ENCODE results near the gene APOO. TPM values are rescaled to one million over a fixed set of nuclear protein-coding genes. Genes with fewer than 3 reads are reported as not detected.

The APOO gene
- total and polyA plus RNA-seq, 2 of the 13 experiments (the other 11 are each of a cell fraction or from before 2014, with no cell fraction given): 9.7 to 22.1 TPM

DNA sequence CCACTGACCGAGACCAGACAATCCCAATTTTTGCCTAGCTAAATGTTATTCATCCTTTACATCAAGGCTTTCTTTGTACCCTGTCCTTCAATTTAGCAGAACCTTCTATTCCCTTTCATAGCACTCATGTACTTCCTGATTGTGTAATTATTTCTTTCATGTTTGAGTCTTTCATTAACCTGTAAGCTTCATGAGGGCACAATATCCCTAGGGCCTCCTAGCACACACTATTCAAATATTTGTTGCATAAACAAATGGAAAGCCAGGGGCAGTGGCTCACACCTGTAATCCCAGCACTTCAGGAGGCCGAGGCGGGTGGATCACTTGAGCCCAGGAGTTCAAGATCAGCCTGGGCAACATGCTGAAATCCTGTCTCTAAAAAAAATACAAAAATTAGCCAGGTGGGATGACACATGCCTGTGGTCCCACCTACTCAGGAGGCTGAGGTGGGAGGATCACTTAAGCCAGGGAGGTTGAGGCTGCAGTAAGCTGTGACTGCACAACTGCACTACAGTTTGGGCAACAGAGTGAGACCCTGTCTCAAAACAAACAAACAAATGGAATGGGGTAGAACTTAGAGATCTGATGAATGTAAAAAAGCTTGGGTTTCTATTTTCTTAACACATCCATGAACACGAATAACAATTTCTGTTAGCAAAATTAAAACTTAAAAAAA, 65.8 kb downstream of the APOO start (continued):
- TF ChIP-seq POLR2AphosphoS2 (IDR thresholded peaks at IDR 0.05; ENCODE audit: low read depth, low read length) (no peak), SYNCRIP (IDR thresholded peaks at IDR 0.05; ENCODE audit: insufficient read depth, low read depth, low read length) (no peak), RFX5 (IDR thresholded peaks at IDR 0.05; ENCODE audit: low read depth, low read length) (no peak), ZNF230 (CRISPR knock-in tag; IDR thresholded peaks at IDR 0.05) (no peak), ZNF839 (CRISPR knock-in tag; IDR thresholded peaks at IDR 0.05; ENCODE audit: borderline replicate concordance) (no peak), ZBTB42 (CRISPR knock-in tag; IDR thresholded peaks at IDR 0.05) (no peak), ZNF768 (CRISPR knock-in tag; IDR thresholded peaks at IDR 0.05) (no peak), KLF9 (CRISPR knock-in tag; IDR thresholded peaks at IDR 0.05; ENCODE audit: low read depth) (no peak), SOX5 (CRISPR knock-in tag; IDR thresholded peaks at IDR 0.05; ENCODE audit: borderline replicate concordance) (peak; percentile 78; the same call in 1 of the 2 replicates), U2AF1 (optimal IDR thresholded peaks at IDR 0.05; ENCODE audit: low read depth, low read length) (no peak), ZNF367 (CRISPR knock-in tag; IDR thresholded peaks at IDR 0.05; ENCODE audit: borderline replicate concordance) (no peak), ARNT2 (CRISPR knock-in tag; IDR thresholded peaks at IDR 0.05; ENCODE audit: low read depth) (no peak), TRIM24 (CRISPR knock-in tag; IDR thresholded peaks at IDR 0.05) (no peak), ZNF672 (CRISPR knock-in tag; IDR thresholded peaks at IDR 0.05) (no peak), KDM2A (CRISPR knock-in tag; IDR thresholded peaks at IDR 0.05; ENCODE audit: borderline replicate concordance, low read depth) (no peak), CC2D1A (CRISPR knock-in tag; IDR thresholded peaks at IDR 0.05) (no peak), GATAD1 (CRISPR knock-in tag; IDR thresholded peaks at IDR 0.05) (no peak), SOX13 (IDR thresholded peaks at IDR 0.05) (peak; percentile 52), SOX13 (CRISPR knock-in tag; conservative IDR thresholded peaks at IDR 0.05 in 1 of 2, IDR thresholded peaks at IDR 0.05 in 1 of 2) (peak in 1 of 2 experiments; percentile 81; a peak in 2 of 4 replicates), ZNF546 (CRISPR knock-in tag; conservative IDR thresholded peaks at IDR 0.05) (no peak), MAFF (IDR thresholded peaks at IDR 0.05; ENCODE audit: low read depth, low read length) (no peak), NFE2 (CRISPR knock-in tag; IDR thresholded peaks at IDR 0.05) (no peak), DPF2 (CRISPR knock-in tag; IDR thresholded peaks at IDR 0.05; ENCODE audit: borderline replicate concordance, low read depth) (0 out of 2 replicates have a peak, but pooled peaks have one; percentile 33)
- TF ChIP-seq, protein P1, sequence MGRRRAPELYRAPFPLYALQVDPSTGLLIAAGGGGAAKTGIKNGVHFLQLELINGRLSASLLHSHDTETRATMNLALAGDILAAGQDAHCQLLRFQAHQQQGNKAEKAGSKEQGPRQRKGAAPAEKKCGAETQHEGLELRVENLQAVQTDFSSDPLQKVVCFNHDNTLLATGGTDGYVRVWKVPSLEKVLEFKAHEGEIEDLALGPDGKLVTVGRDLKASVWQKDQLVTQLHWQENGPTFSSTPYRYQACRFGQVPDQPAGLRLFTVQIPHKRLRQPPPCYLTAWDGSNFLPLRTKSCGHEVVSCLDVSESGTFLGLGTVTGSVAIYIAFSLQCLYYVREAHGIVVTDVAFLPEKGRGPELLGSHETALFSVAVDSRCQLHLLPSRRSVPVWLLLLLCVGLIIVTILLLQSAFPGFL (CRISPR knock-in tag; IDR thresholded peaks at IDR 0.05): no peak
- TF ChIP-seq, protein P2, sequence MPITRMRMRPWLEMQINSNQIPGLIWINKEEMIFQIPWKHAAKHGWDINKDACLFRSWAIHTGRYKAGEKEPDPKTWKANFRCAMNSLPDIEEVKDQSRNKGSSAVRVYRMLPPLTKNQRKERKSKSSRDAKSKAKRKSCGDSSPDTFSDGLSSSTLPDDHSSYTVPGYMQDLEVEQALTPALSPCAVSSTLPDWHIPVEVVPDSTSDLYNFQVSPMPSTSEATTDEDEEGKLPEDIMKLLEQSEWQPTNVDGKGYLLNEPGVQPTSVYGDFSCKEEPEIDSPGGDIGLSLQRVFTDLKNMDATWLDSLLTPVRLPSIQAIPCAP (CRISPR knock-in tag; IDR thresholded peaks at IDR 0.05; ENCODE audit: low read depth): no peak
- TF ChIP-seq, protein P3, sequence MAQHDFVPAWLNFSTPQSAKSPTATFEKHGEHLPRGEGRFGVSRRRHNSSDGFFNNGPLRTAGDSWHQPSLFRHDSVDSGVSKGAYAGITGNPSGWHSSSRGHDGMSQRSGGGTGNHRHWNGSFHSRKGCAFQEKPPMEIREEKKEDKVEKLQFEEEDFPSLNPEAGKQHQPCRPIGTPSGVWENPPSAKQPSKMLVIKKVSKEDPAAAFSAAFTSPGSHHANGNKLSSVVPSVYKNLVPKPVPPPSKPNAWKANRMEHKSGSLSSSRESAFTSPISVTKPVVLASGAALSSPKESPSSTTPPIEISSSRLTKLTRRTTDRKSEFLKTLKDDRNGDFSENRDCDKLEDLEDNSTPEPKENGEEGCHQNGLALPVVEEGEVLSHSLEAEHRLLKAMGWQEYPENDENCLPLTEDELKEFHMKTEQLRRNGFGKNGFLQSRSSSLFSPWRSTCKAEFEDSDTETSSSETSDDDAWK (CRISPR knock-in tag; IDR thresholded peaks at IDR 0.05): no peak
- TF ChIP-seq, protein P4, sequence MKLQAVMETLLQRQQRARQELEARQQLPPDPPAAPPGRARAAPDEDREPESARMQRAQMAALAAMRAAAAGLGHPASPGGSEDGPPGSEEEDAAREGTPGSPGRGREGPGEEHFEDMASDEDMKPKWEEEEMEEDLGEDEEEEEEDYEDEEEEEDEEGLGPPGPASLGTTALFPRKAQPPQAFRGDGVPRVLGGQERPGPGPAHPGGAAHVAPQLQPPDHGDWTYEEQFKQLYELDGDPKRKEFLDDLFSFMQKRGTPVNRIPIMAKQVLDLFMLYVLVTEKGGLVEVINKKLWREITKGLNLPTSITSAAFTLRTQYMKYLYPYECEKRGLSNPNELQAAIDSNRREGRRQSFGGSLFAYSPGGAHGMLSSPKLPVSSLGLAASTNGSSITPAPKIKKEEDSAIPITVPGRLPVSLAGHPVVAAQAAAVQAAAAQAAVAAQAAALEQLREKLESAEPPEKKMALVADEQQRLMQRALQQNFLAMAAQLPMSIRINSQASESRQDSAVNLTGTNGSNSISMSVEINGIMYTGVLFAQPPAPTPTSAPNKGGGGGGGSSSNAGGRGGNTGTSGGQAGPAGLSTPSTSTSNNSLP (IDR thresholded peaks at IDR 0.05; ENCODE audit: low read depth, low read length): peak; percentile 80
